Naive thymus-derived CD8-positive, alpha-beta T cell (primary cell): Measurements from ENCODE around the gene GOLGA6L7. TPM values are rescaled to one million over a fixed set of nuclear protein-coding genes. Genes with fewer than 3 reads are reported as not detected.

ENCODE experiments used
- ATAC-seq, 2 donors: fragments of 150-1000 bp; cut with Tn5 transposase in 1 of 2; sonication (Bioruptor Pico), chemical (Tn5 transposase) in 1 of 2; 1 replicate in 1 of 2; 2 replicates in 1 of 2; pipeline ENCODE4 v1.10.0; 2021; ENCODE audit warnings: mild to moderate bottlenecking in 2 of 2, moderate library complexity in 2 of 2
- POLR2A ChIA-PET: fragments of 350-600 bp; sonication (Branson Sonifier 250); formaldehyde crosslinking; loops from one replicate; lab custom pipeline; 2021; ENCODE audit warnings: antibody characterized with exemption; lab: Charles Lee
- DNase-seq, 10 donors: peaks; one replicate each; pipeline versions ENCODE4 v3.0.0 to v3.0.0-alpha.2; 2020 to 2022
- H3K27ac Mint-ChIP-seq, 10 donors: one replicate each; pipeline ENCODE4 v1.8.0; 2020 to 2022; ENCODE audit warnings: mild to moderate bottlenecking in 10 of 10, mixed read lengths in 10 of 10, moderate library complexity in 4 of 10, inconsistent platforms in 1 of 10
- H3K27me3 Mint-ChIP-seq, 5 donors: one replicate each; pipeline ENCODE4 v1.8.0; 2021 to 2022; ENCODE audit warnings: mixed read lengths in 5 of 5
- H3K36me3 Mint-ChIP-seq, 3 donors: one replicate each; pipeline ENCODE4 v1.8.0; 2020 to 2022; ENCODE audit warnings: mixed read lengths in 3 of 3, mild to moderate bottlenecking in 2 of 3, inconsistent platforms in 1 of 3
- H3K4me1 Mint-ChIP-seq, 4 donors: one replicate each; pipeline ENCODE4 v1.8.0; 2021 to 2022; ENCODE audit warnings: mixed read lengths in 4 of 4
- H3K4me3 Mint-ChIP-seq, 10 donors: one replicate each; pipeline ENCODE4 v1.8.0; 2020 to 2022; ENCODE audit warnings: mild to moderate bottlenecking in 10 of 10, mixed read lengths in 10 of 10, moderate library complexity in 6 of 10, inconsistent platforms in 1 of 10
- H3K9me3 Mint-ChIP-seq, 9 donors: one replicate each; pipeline ENCODE4 v1.8.0; 2020 to 2022; ENCODE audit warnings: mixed read lengths in 9 of 9, mild to moderate bottlenecking in 3 of 9, inconsistent platforms in 1 of 9, moderate library complexity in 1 of 9
- polyA plus RNA-seq, 3 donors: library from polyadenylated mRNA; unstranded; fragments of 300-500 nt; fragmentation: Illumina TruSeq; gene quantifications; one replicate each; pipeline ENCODE4 v1.2.3, GENCODE V29; 2021
- total RNA-seq, 8 experiments: library from RNA in 2 of 8; stranded (reverse) in 2 of 8; gene quantifications; one replicate each; pipeline ENCODE4 v1.2.3 and lab custom pipeline; 2021 to 2026

GOLGA6L7 gene
- total and polyA plus RNA-seq, 5 experiments from 2014 or later: not detected

DNA sequence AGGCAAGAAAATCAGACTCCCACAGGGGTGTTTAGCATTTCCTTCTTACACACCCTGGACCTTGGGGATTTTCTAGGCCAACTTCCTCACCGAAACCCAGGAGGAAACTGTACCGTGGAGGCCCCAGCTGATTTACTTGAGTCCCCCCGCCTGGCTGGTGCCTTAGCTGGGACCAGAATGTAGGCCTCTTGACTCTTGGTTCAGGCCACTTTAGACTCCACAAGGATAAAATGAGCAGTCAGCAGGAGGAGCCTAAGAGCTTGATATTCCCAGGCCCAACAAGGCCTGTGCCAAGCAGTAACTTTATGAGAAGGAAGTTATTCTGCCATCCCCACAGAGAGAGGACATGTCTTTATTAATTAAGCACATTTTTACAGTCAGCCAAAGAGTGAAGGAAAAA, 32.7 kb upstream of the GOLGA6L7 start:
- H3K36me3 Mint-ChIP-seq: no peaks in the 10 kb centered on the region
- H3K4me1 Mint-ChIP-seq: peaks cover 8 to 34% (median 23%) of the 10 kb centered on the region in 4 donors
- no peak overlapping the region for H3K4me3 Mint-ChIP-seq
- H3K27ac Mint-ChIP-seq: peak overlapping the region in 4 of 10 donors; percentile 29 to 54 (median 48)
- H3K9me3 Mint-ChIP-seq: no peaks in the 10 kb centered on the region
- POLR2A ChIA-PET: no interaction called here
- no peak for ATAC-seq
- no peak for DNase-seq
- H3K27me3 Mint-ChIP-seq: peaks cover 0 to 1% (median 0%) of the 10 kb centered on the region in 5 donors

DNA sequence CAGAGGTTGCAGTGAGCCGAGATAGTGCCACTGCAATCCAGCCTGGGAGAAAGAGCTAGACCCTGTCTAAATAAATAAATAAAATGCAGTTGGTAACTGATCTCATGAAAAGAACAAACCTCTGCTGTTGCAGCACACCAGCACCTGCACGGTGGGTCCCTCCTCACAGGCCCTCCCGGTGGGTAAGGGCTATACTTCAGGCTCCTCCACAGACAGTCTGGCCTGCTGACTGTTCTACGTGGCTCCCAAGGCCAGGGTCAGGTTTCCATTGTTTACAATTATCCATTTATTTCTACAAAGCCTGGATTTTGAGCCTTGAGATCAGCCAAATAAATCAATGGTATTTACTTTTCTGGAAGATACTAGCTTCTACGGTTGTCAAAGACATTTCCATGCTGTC, 32.2 kb upstream of the GOLGA6L7 start:
- no peak for DNase-seq
- POLR2A ChIA-PET: no interaction called here
- Mint-ChIP-seq H3K9me3 (no peaks in the 10 kb centered on the region), H3K27ac (no peak overlapping the region), H3K4me1 (peaks cover 11 to 39% (median 27%) of the 10 kb centered on the region in 4 donors), H3K36me3 (no peaks in the 10 kb centered on the region), H3K4me3 (no peak overlapping the region), H3K27me3 (peaks cover 0 to 1% (median 0%) of the 10 kb centered on the region in 5 donors)
- ATAC-seq: no peak

DNA sequence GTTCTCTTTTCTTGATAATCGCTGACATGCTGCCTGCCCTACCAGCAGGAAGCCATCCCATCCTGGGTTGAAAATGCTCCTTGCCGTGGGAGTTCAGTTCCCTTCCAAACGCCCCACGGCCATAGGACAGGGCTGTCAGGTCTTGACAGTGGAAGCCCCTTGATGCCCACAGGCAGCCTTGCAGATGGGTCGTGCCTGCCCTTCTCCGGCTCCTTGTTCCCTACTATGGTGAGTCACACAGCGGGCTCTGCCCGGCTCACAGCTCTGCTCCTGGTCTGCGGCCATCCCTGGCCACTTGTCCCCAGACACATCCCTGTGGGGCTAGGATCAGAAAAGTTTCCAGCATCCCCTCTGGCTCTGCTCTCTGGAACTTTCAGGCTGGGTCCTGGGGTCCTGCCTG, 31.1 kb upstream of the GOLGA6L7 start:
- no peak for ATAC-seq
- Mint-ChIP-seq H3K9me3 (no peaks in the 10 kb centered on the region), H3K27ac (peak overlapping the region in 1 of 10 donors; percentile 34), H3K27me3 (peaks cover 0 to 1% (median 0%) of the 10 kb centered on the region in 5 donors), H3K4me1 (peaks cover 7 to 38% (median 28%) of the 10 kb centered on the region in 4 donors), H3K36me3 (no peaks in the 10 kb centered on the region), H3K4me3 (no peak overlapping the region)
- no peak for DNase-seq
- POLR2A ChIA-PET: interaction anchor here (1.0 to 1.5 kb wide), 2 partner anchors 24 to 62 kb away, joined by 3 to 4 read pairs; no protein-coding TSS in a partner anchor

DNA sequence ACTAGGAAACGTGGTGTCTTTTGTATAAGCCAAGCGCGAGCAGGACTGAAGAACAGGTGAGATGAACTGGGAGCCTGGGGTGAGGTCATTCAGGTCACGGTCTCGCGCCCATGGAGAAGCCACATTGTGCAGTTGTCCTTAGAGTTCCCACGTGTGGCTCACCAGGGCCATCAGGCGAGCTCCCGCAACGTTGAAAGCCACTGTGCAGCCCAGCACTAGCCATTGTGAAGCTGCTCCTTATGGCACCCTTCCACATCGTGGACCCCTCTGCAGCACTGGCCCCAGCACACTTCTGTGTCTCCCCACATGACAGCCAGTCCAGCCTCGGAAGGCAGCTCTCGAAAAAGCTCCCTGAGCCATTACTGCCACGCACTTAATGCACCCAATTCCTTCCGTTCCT, 29.8 kb upstream of the GOLGA6L7 start:
- Mint-ChIP-seq H3K4me1 (peaks cover 13 to 46% (median 33%) of the 10 kb centered on the region in 4 donors), H3K36me3 (no peaks in the 10 kb centered on the region), H3K9me3 (no peaks in the 10 kb centered on the region), H3K4me3 (peak overlapping the region in 1 of 10 donors; percentile 4), H3K27me3 (peaks cover 0 to 1% (median 0%) of the 10 kb centered on the region in 5 donors), H3K27ac (peak overlapping the region in 3 of 10 donors; percentile 44 to 68 (median 63))
- ATAC-seq (no peak), DNase-seq (no peak)
- POLR2A ChIA-PET: interaction anchor here (0.9 to 1.6 kb wide), 5 partner anchors 9 to 106 kb away, joined by 3 to 6 read pairs (median 4); no protein-coding TSS in a partner anchor

DNA sequence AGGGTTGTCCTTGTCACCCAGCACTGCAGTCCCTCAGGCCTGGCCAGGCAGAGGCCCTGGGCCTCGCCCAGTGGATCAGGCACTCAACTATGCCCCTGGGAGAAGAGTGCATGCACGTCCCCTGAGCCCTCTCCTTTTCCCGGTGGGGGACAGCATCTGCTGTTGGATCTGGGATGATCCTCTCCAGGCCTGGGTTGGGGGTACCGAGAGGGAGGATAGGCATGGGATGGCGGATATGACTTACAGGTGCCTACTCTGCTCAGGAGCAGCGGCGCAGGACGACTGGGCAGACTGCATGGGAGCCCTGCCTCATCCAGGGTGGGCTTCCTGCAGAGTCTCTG, 28.4 kb upstream of the GOLGA6L7 start:
- Mint-ChIP-seq H3K27ac (peak overlapping the region in 2 of 10 donors; percentile 37 to 38), H3K4me1 (peaks cover 13 to 47% (median 32%) of the 10 kb centered on the region in 4 donors), H3K36me3 (no peaks in the 10 kb centered on the region), H3K4me3 (peak overlapping the region in 3 of 10 donors; percentile 44 to 67 (median 65)), H3K9me3 (no peaks in the 10 kb centered on the region), H3K27me3 (peaks cover 0 to 1% (median 0%) of the 10 kb centered on the region in 5 donors)
- POLR2A ChIA-PET: interaction anchor here (0.7 to 1.0 kb wide), 3 partner anchors 18 to 108 kb away, joined by 3 to 5 read pairs (median 5); no protein-coding TSS in a partner anchor
- ATAC-seq (no peak), DNase-seq (no peak)

DNA sequence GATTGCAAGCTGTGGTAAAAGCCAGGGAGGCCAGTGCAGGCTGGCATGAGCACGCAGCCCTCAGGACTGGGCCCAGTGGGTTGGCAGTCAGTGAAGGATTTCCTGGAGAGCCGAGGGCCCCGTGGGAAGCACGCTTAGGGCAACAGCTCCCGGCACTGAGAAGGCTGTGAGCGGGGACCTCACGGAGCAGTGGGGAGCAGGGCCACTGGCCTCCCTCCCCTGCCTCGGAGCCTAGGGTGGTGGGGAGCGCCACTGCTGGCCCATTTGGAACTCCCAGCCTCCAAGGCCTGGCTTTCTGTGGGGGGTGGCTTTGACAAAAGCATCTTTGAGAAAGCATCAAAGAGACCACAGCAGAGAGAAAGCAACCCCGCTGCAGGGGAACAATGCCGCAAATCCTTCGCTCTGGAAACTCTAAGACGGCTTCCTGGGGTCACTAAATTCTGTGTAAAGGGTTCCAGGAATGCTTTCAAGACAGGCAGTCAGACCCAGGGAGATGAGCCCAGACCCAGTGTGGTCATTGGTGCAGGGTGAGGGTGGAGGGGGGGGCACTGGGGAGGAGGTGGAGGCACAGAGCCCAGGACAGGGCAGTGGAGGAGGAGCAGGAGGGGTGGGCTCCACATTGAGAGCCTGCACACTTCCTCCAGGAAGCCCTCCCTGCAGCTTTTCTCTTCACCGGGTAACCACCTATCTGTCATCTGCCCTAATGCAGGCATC, 27.8 kb upstream of the GOLGA6L7 start:
- H3K4me1 Mint-ChIP-seq: peaks cover 13 to 46% (median 32%) of the 10 kb centered on the region in 4 donors
- POLR2A ChIA-PET: interaction anchor here (0.8 to 1.4 kb wide), 5 partner anchors 9 to 227 kb away, joined by 3 to 5 read pairs (median 3); partner anchors contain the start of gene APBA2
- H3K4me3 Mint-ChIP-seq: peak overlapping the region in 9 of 10 donors; percentile 2 to 86 (median 64)
- ATAC-seq: peak; percentile 71 to 72
- H3K27ac Mint-ChIP-seq: peak overlapping the region in 4 of 10 donors; percentile 76 to 90 (median 80)
- H3K27me3 Mint-ChIP-seq: peaks cover 0 to 1% (median 0%) of the 10 kb centered on the region in 5 donors
- no peaks in the 10 kb centered on the region for H3K9me3 Mint-ChIP-seq
- no peaks in the 10 kb centered on the region for H3K36me3 Mint-ChIP-seq
- DNase-seq: peak in 6 of 10 donors; percentile 25 to 57 (median 40)

DNA sequence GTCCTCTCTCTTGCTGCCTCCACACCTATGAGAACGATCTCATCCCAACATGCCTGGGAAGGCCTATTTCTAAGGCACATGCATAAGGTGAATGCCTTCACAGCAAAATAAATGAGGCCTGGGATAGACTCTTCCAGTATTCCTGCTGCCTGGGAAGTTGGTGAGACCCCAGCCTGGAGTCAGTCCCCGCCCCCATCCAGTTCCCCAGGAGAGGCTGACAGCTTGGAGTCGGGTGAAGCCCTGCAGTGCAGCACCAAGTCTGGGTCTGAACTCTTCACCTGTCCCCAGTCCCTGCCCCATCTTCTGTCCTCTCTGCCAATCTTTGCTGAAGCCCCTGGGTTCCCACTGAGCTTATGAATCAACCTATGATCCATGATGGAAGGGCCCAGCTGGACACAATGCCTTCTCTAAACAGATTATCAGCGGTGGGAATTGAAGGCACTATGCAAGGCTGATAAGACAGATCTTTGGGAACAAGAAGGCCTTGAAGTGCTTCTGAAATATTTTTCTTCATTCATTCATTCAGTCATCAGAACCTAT, 27.1 kb upstream of the GOLGA6L7 start:
- Mint-ChIP-seq H3K36me3 (no peaks in the 10 kb centered on the region), H3K27ac (peak overlapping the region in 4 of 10 donors; percentile 76 to 90 (median 80)), H3K9me3 (no peaks in the 10 kb centered on the region), H3K27me3 (peaks cover 0 to 1% (median 0%) of the 10 kb centered on the region in 5 donors), H3K4me3 (peak overlapping the region in 8 of 10 donors; percentile 5 to 76 (median 52)), H3K4me1 (peaks cover 13 to 42% (median 31%) of the 10 kb centered on the region in 4 donors)
- no peak for DNase-seq
- POLR2A ChIA-PET: interaction anchor here (0.7 to 1.4 kb wide), 6 partner anchors 10 to 228 kb away, joined by 3 to 5 read pairs (median 3); partner anchors contain the start of gene APBA2
- ATAC-seq: no peak

DNA sequence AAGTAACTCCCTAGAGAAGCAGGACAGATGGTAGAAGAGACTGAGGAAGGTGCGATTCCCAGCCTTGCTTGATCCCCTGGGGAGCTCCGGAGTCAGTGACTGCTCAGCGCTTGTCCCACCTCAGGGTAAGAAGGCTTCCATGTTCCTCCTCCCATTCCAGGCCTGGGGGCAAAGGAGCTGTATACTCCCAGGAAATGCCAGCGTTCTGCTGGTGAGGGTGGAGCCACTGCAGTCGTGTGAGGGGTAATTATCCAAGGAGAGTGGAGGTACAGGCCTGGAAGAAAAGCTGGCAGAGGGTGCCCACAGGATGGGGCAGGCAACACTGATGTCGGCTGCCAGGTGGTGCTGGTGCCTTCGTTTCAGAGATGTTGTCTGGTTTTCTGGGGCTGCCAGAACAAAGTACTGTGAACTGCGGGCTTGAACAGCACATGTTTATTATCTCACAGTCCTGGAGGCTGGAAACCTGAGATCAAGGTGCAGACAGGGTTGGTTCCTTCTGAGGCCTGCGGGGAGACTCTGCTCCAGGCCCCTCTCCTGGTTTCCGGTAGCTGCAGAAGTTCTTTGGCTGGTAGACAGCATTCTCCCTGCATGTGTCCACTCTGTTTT, 25.2 kb upstream of the GOLGA6L7 start:
- DNase-seq: peak; percentile 19 to 81 (median 62)
- POLR2A ChIA-PET: interaction anchor here (0.5 to 1.8 kb wide), 3 partner anchors 8 to 217 kb away, joined by 3 to 9 read pairs (median 4); no protein-coding TSS in a partner anchor
- Mint-ChIP-seq H3K27ac (peak overlapping the region in 7 of 10 donors; percentile 16 to 74 (median 47)), H3K4me1 (peaks cover 13 to 41% (median 28%) of the 10 kb centered on the region in 4 donors), H3K27me3 (peaks cover 0 to 1% (median 0%) of the 10 kb centered on the region in 5 donors), H3K4me3 (peak overlapping the region in 2 of 10 donors; percentile 37 to 48), H3K9me3 (no peaks in the 10 kb centered on the region), H3K36me3 (no peaks in the 10 kb centered on the region)
- peak; percentile 90 to 91 for ATAC-seq

DNA sequence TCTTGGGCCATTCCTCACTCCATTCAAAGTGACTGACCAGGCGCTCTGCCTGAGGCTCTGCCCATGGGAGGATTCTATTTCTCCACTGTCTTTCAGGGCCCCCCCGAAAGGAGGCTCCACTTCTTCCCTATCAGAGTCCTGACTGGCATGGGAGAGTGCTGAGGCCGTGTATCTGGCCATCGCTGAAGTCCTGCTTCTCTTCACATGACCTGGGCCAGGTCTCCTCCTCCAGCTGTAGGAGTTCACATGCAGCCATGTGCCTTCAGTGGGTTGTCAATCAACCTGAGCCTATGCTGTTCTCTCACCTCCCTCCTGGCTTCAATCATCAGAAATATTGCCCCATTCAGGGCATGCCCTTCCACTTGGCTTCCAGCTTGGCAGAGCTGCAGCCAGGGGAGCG, 24.6 kb upstream of the GOLGA6L7 start:
- POLR2A ChIA-PET: interaction anchor here (1.4 to 1.8 kb wide), 2 partner anchors 105 to 217 kb away, joined by 3 to 9 read pairs; no protein-coding TSS in a partner anchor
- no peaks in the 10 kb centered on the region for H3K36me3 Mint-ChIP-seq
- peaks cover 13 to 34% (median 26%) of the 10 kb centered on the region in 4 donors for H3K4me1 Mint-ChIP-seq
- H3K27ac Mint-ChIP-seq: peak overlapping the region in 2 of 10 donors; percentile 35 to 60
- peaks cover 0 to 1% (median 0%) of the 10 kb centered on the region in 5 donors for H3K27me3 Mint-ChIP-seq
- no peak for DNase-seq
- no peak for ATAC-seq
- H3K9me3 Mint-ChIP-seq: no peaks in the 10 kb centered on the region
- H3K4me3 Mint-ChIP-seq: no peak overlapping the region

DNA sequence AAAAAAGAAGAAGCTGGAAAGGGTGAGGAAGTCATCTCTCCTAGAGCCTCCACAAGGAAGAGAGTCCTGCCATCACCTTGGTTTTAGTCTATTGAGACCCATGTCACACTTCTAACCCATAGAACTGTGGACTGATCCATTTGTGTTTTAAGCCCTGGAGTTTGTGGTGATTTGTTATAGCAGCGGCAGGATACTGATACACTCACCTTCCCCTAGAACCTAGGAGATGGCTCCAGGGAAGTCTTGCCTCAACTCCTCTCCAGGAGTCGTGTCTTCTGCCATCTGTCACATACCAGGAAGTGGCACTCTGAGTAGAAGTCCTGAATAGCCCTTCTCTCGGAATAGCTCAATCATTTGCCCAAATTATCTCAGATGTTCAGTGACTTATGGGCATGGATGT, 22.7 kb upstream of the GOLGA6L7 start:
- H3K27ac Mint-ChIP-seq: no peak overlapping the region
- POLR2A ChIA-PET: interaction anchor here (0.6 kb wide), 1 partner anchor 93 kb away, joined by 5 read pairs; no protein-coding TSS in a partner anchor
- ATAC-seq: no peak

DNA sequence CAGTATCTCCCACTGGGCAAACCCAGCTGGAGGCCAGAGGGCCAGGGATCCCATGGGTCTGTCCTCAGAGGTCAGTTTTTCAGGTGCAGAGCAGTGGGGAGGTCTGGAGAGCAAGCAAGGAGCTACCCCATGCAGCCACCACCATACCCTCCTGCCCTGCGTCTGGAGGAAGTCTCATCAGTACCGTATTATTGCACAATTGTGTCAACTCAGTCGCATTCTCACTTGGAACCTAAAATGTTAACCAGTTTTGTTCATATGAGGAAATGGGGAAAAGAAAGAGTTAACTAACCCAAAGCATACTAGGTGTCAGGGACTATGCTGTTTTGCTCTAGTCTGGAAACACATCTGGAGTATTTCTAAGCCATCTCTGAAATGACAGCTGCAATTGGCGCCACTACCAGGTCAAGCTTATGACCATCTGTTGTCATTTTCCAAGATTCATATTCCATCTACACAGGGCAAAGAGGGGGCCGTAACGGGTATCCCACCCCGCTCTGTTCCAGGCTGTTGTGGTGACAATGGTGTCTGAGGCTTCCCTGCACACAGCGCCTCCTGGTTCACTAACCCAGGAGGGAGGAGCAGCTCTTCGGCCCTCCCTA, 20.4 kb upstream of the GOLGA6L7 start:
- Mint-ChIP-seq H3K27me3 (no peaks in the 10 kb centered on the region), H3K27ac (no peak overlapping the region), H3K4me3 (no peak overlapping the region), H3K36me3 (no peaks in the 10 kb centered on the region), H3K4me1 (peaks cover 3 to 8% (median 4%) of the 10 kb centered on the region in 4 donors), H3K9me3 (no peaks in the 10 kb centered on the region)
- no peak for DNase-seq
- POLR2A ChIA-PET: no interaction called here
- no peak for ATAC-seq

More for the DNA sequence above, 22.7 kb upstream of the GOLGA6L7 start:
- Mint-ChIP-seq H3K27me3 (no peaks in the 10 kb centered on the region), H3K36me3 (no peaks in the 10 kb centered on the region), H3K4me3 (no peak overlapping the region), H3K4me1 (peaks cover 11 to 22% (median 16%) of the 10 kb centered on the region in 4 donors), H3K9me3 (no peaks in the 10 kb centered on the region)
- DNase-seq: no peak
